SK-N-MC (cell line): ENCODE results near the gene SLC66A1.

Experiments used
- EZH2 ChIP-seq: fragments of 200-600 bp; sonication (generic); IDR thresholded peaks from one replicate; pipeline ENCODE4 v1.6.1; 2017; ENCODE audit warnings: antibody characterized with exemption
- POLR2AphosphoS5 ChIP-seq: IDR thresholded peaks from 2 replicates; pipeline ENCODE4 v1.6.1; 2012; ENCODE audit warnings: mild to moderate bottlenecking, low read depth, low read length, borderline replicate concordance

GRCh38 chr1:19289244-19289643 lies 22.9 kb upstream of the SLC66A1 start:
- TF ChIP-seq EZH2 (no peak), POLR2AphosphoS5 (no peak)
